HG03196 (cell line): ENCODE results near the gene TGM2.

Source experiments
- ATAC-seq: cut with Tn5 transposase; IDR thresholded peaks from one replicate; pipeline ENCODE4 v1.9.1; 2021; ENCODE audit not compliant: unreplicated experiment

TGM2 gene

GRCh38 chr20:38199501-38200390 lies 34.7 kb upstream of the TGM2 start:
- ATAC-seq, result no peak

- no peak for ATAC-seq
Observed at GRCh38 chr20:38198238-38198861, 33.3 kb upstream of the TGM2 start.

GRCh38 chr20:38197619-38198018 lies 32.5 kb upstream of the TGM2 start:
- ATAC-seq, result no peak

GRCh38 chr20:38197217-38197616 lies 32.1 kb upstream of the TGM2 start:
- ATAC-seq, result no peak

GRCh38 chr20:38196592-38196991 lies 31.5 kb upstream of the TGM2 start:
- no peak for ATAC-seq

- ATAC-seq, result no peak
Observed at GRCh38 chr20:38196076-38196475, 31.0 kb upstream of the TGM2 start.

- ATAC-seq, result no peak
Observed at GRCh38 chr20:38195521-38195920, 30.5 kb upstream of the TGM2 start.

GRCh38 chr20:38194971-38195504 lies 30.0 kb upstream of the TGM2 start:
- no peak for ATAC-seq

- ATAC-seq, result no peak
Observed at GRCh38 chr20:38193586-38194105, 28.6 kb upstream of the TGM2 start.

- no peak for ATAC-seq
Observed at GRCh38 chr20:38192323-38192885, 27.3 kb upstream of the TGM2 start.

GRCh38 chr20:38191654-38192053 lies 26.6 kb upstream of the TGM2 start:
- no peak for ATAC-seq

GRCh38 chr20:38190936-38191371 lies 25.9 kb upstream of the TGM2 start:
- ATAC-seq, result no peak

GRCh38 chr20:38190166-38190565 lies 25.1 kb upstream of the TGM2 start:
- no peak for ATAC-seq

GRCh38 chr20:38187517-38187916 lies 22.4 kb upstream of the TGM2 start:
- ATAC-seq, result no peak

- ATAC-seq, result no peak
Observed at GRCh38 chr20:38186788-38187221, 21.7 kb upstream of the TGM2 start.

- ATAC-seq, result no peak
Observed at GRCh38 chr20:38184101-38184500, 19.0 kb upstream of the TGM2 start.

GRCh38 chr20:38181971-38182370 lies 16.9 kb upstream of the TGM2 start:
- ATAC-seq, result no peak

- ATAC-seq, result peak; percentile 80
Observed at GRCh38 chr20:38181207-38181801, 16.2 kb upstream of the TGM2 start.

- ATAC-seq, result no peak
Observed at GRCh38 chr20:38180781-38181180, 15.7 kb upstream of the TGM2 start.

- ATAC-seq, result no peak
Observed at GRCh38 chr20:38179846-38180245, 14.8 kb upstream of the TGM2 start.

- ATAC-seq, result no peak
Observed at GRCh38 chr20:38178581-38178980, 13.5 kb upstream of the TGM2 start.
